Measurements from ENCODE around the gene RBM19. TPM values are rescaled to one million over a fixed set of nuclear protein-coding genes. Genes with fewer than 3 reads are reported as not detected.

RBM19 gene
- total RNA-seq, 2 experiments from 2014 or later: 66.9 to 67.7 TPM

- peaks cover 22% of the 10 kb centered on the region for H3K36me3 Mint-ChIP-seq (ENCODE audit: low read depth)
- H3K9me3 Mint-ChIP-seq: no peaks in the 10 kb centered on the region
Observed at GRCh38 chr12:113896841-113897240, 69.3 kb downstream of the RBM19 start.

DNA sequence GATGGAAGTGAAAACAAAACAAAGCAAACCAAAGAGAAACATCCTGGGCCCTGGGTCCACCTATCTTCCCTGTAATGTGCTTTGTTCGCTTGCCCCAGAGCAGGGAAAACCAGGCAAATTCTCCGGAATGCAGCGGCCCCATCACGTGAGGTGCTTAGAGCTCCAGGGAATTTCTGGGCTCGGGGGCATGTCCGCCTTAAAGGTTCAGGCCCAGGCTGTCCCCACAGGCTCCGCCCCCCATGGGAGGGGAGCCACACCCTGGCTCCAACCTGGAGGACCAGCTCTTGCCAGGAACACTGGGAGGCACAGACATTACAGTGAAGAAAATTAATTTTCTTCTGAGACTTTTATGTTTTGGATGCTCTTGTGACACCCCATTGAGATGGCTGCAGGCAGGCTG is 69.9 kb downstream of the RBM19 start:
- no peak for ATAC-seq
- H3K4me3 Mint-ChIP-seq: no peak overlapping the region
- no peak for DNase-seq
- H3K27me3 Mint-ChIP-seq: no peaks in the 10 kb centered on the region
- H3K4me1 Mint-ChIP-seq (ENCODE audit: low read depth): peaks cover 3% of the 10 kb centered on the region
- no peaks in the 10 kb centered on the region for H3K9me3 Mint-ChIP-seq
- intact Hi-C loops (cut with micrococcal nuclease): no loop called here
- ChIA-PET POLR2A (no interaction called here), CTCF (no interaction called here)
- TF ChIP-seq, protein P1, sequence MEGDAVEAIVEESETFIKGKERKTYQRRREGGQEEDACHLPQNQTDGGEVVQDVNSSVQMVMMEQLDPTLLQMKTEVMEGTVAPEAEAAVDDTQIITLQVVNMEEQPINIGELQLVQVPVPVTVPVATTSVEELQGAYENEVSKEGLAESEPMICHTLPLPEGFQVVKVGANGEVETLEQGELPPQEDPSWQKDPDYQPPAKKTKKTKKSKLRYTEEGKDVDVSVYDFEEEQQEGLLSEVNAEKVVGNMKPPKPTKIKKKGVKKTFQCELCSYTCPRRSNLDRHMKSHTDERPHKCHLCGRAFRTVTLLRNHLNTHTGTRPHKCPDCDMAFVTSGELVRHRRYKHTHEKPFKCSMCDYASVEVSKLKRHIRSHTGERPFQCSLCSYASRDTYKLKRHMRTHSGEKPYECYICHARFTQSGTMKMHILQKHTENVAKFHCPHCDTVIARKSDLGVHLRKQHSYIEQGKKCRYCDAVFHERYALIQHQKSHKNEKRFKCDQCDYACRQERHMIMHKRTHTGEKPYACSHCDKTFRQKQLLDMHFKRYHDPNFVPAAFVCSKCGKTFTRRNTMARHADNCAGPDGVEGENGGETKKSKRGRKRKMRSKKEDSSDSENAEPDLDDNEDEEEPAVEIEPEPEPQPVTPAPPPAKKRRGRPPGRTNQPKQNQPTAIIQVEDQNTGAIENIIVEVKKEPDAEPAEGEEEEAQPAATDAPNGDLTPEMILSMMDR (IDR thresholded peaks at IDR 0.05): no peak
- H3K27ac Mint-ChIP-seq: no peak overlapping the region
- peaks cover 23% of the 10 kb centered on the region for H3K36me3 Mint-ChIP-seq (ENCODE audit: low read depth)

More at GRCh38 chr12:113896841-113897240, 69.3 kb downstream of the RBM19 start:
- CTCF ChIA-PET: no interaction called here
- TF ChIP-seq, protein P1 (IDR thresholded peaks at IDR 0.05): no peak
- no peaks in the 10 kb centered on the region for H3K27me3 Mint-ChIP-seq
- ATAC-seq (no peak), DNase-seq (no peak)
- intact Hi-C loops (cut with micrococcal nuclease): no loop called here
- no peak overlapping the region for H3K4me3 Mint-ChIP-seq
- H3K4me1 Mint-ChIP-seq (ENCODE audit: low read depth): peaks cover 3% of the 10 kb centered on the region
- POLR2A ChIA-PET: no interaction called here
- no peak overlapping the region for H3K27ac Mint-ChIP-seq

GRCh38 chr12:113895176-113895575 is 70.9 kb downstream of the RBM19 start:
- H3K4me1 Mint-ChIP-seq (ENCODE audit: low read depth): peaks cover 3% of the 10 kb centered on the region
- TF ChIP-seq, protein P1 (IDR thresholded peaks at IDR 0.05): no peak
- H3K9me3 Mint-ChIP-seq: no peaks in the 10 kb centered on the region
- DNase-seq (no peak), ATAC-seq (no peak)
- H3K27me3 Mint-ChIP-seq: no peaks in the 10 kb centered on the region
- ChIA-PET CTCF (no interaction called here), POLR2A (no interaction called here)
- intact Hi-C loops (cut with micrococcal nuclease): no loop called here
- no peak overlapping the region for H3K4me3 Mint-ChIP-seq
- H3K36me3 Mint-ChIP-seq (ENCODE audit: low read depth): peaks cover 27% of the 10 kb centered on the region
- H3K27ac Mint-ChIP-seq: no peak overlapping the region

DNA sequence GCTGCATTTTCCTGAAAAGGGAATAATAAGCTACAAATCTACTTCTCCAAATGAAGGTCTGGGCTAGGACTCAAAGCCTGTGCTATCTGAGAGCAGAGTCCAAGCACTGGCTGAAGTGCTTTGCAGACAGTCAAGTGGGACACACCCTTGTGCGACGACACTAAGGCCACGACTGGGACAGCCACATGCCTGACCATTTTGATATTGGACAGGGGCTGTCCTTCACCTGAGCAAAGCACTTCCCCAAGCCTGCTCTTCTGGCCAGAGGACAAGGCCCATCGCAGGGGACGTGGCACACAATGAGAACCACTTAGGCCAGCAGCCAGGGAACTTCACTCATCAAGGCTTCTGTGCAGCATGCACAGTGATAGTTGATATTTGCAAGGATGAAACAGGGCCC is 71.4 kb downstream of the RBM19 start:
- TF ChIP-seq, protein P1 (IDR thresholded peaks at IDR 0.05): no peak
- no peak for ATAC-seq
- no peak for DNase-seq
- Mint-ChIP-seq H3K27me3 (no peaks in the 10 kb centered on the region), H3K27ac (no peak overlapping the region), H3K9me3 (no peaks in the 10 kb centered on the region), H3K4me1 (ENCODE audit: low read depth) (peaks cover 3% of the 10 kb centered on the region), H3K36me3 (ENCODE audit: low read depth) (peaks cover 28% of the 10 kb centered on the region), H3K4me3 (no peak overlapping the region)
- intact Hi-C loops (cut with micrococcal nuclease): no loop called here
- ChIA-PET POLR2A (no interaction called here), CTCF (no interaction called here)

GRCh38 chr12:113893221-113893620 is 72.9 kb downstream of the RBM19 start:
- POLR2A ChIA-PET: no interaction called here
- Mint-ChIP-seq H3K4me3 (no peak overlapping the region), H3K4me1 (ENCODE audit: low read depth) (peaks cover 3% of the 10 kb centered on the region), H3K27me3 (no peaks in the 10 kb centered on the region), H3K27ac (no peak overlapping the region), H3K36me3 (ENCODE audit: low read depth) (peaks cover 28% of the 10 kb centered on the region), H3K9me3 (no peaks in the 10 kb centered on the region)
- CTCF ChIA-PET: no interaction called here
- TF ChIP-seq, protein P1 (IDR thresholded peaks at IDR 0.05): no peak
- no peak for ATAC-seq
- no peak for DNase-seq
- intact Hi-C loops (cut with micrococcal nuclease): no loop called here
